Uterus (tissue), 2 donors: ENCODE data around the gene COL25A1.

Experiments used
- POLR2A ChIP-seq, 2 donors: fragments of 450-650 bp; IDR thresholded peaks; one replicate each; pipeline ENCODE4 v1.6.1; 2016; ENCODE audit warnings: antibody characterized with exemption in 2 of 2, mild to moderate bottlenecking in 1 of 2, moderate library complexity in 1 of 2
- TF ChIP-seq, protein P1 (sequence below), 4 experiments: fragments of 200-600 bp in 2 of 4; fragments of 450-650 bp in 2 of 4; sonication (generic) in 2 of 4; IDR thresholded peaks; one replicate each; pipeline ENCODE4 v1.5.1; 2016 to 2019; ENCODE audit warnings: antibody characterized with exemption in 4 of 4, mild to moderate bottlenecking in 2 of 4, moderate library complexity in 1 of 4

DNA sequence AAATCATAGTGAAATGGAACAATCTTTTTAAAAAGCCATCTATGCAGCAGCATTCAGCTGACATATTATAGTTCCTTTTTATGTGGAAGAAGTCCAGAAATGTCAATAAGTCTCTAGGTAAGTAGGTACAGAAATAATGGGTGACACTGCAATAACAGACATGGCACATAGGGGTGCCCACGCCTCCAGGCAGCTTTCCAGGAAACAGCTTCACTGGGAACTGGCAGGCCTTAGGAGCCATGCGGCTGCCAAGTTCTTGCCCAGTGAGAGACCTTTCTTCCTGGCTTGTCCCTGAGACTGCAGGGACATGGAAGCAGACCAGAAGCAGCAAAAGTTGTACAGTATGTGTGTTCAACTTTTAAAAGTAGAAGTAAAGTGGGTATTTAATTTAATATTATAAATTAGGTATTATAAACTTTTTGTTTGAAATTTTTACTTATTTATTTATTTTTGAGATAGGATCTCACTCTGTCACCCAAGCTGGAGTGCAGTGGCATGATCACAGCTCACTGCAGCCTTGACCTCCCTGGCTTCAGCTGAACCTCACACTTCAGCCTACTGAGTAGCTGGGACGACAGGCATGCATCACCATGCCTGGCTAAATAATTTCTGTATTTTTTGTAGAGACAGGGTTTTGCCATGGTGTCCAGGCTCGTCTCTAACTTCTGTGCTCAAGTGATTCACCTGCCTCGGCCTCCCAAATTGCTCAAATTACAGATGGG, 527.5 kb downstream of the COL25A1 start:
- no peak for TF ChIP-seq POLR2A (IDR thresholded peaks at IDR 0.05)
- TF ChIP-seq, protein P1, sequence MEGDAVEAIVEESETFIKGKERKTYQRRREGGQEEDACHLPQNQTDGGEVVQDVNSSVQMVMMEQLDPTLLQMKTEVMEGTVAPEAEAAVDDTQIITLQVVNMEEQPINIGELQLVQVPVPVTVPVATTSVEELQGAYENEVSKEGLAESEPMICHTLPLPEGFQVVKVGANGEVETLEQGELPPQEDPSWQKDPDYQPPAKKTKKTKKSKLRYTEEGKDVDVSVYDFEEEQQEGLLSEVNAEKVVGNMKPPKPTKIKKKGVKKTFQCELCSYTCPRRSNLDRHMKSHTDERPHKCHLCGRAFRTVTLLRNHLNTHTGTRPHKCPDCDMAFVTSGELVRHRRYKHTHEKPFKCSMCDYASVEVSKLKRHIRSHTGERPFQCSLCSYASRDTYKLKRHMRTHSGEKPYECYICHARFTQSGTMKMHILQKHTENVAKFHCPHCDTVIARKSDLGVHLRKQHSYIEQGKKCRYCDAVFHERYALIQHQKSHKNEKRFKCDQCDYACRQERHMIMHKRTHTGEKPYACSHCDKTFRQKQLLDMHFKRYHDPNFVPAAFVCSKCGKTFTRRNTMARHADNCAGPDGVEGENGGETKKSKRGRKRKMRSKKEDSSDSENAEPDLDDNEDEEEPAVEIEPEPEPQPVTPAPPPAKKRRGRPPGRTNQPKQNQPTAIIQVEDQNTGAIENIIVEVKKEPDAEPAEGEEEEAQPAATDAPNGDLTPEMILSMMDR (IDR thresholded peaks at IDR 0.05): no peak
